Pancreas (tissue), 10 donors: ENCODE results near the gene KDM4B. TPM values are rescaled to one million over a fixed set of nuclear protein-coding genes. Genes with fewer than 3 reads are reported as not detected.

Source experiments
- ATAC-seq, 4 donors: fragments of 200-7000 bp; cut with Tn5 transposase; one replicate each; pipeline versions ENCODE4 v1.8.0 to v1.9.1; 2020; ENCODE audit warnings: mild to moderate bottlenecking in 4 of 4, moderate library complexity in 4 of 4
- DNase-seq, 6 donors: peaks; one replicate each; pipeline ENCODE4 v3.0.0-alpha.2; 2020
- FAIRE-seq: peaks from 2 replicates; lab custom pipeline; 2012; peaks lifted over from hg19 to GRCh38; lab: Jason Lieb, UNC
- H3K27ac ChIP-seq, 4 donors: fragments of 200-600 bp; sonication (generic); 1 replicate in 3 of 4; 2 replicates in 1 of 4; pipeline versions ENCODE4 v1.5.0 to v1.8.0; 2020
- H3K27me3 ChIP-seq, 4 donors: fragments of 200-600 bp; one replicate each; pipeline ENCODE4 v1.8.0; 2021
- H3K36me3 ChIP-seq, 3 donors: fragments of 200-600 bp; sonication (generic) in 1 of 3; one replicate each; pipeline versions ENCODE4 v1.5.0 to v1.8.0; 2020 to 2021
- H3K4me1 ChIP-seq, 3 donors: fragments of 200-600 bp; one replicate each; pipeline ENCODE4 v1.8.0; 2021
- H3K4me3 ChIP-seq, 4 donors: fragments of 200-600 bp; sonication (generic) in 2 of 4; one replicate each; pipeline versions ENCODE4 v1.5.0 to v1.8.0; 2020 to 2021
- H3K9me3 ChIP-seq, 4 donors: fragments of 200-600 bp; one replicate each; pipeline ENCODE4 v1.8.0; 2021
- WGBS, 2 donors: extraction: QIAGEN DNeasy Blood & Tissue Kit; methylation state at CpG; one replicate each; pipeline ENCODE4 v1.1.7; 2013; 5-methylcytosine and 5-hydroxymethylcytosine counted together
- intact Hi-C, 3 donors: fragments of 100-400 bp; cut with DNase I; formaldehyde crosslinking; loops; one replicate each; pipeline versions ENCODE4 v1.11.1 to v1.14.2; 2022
- polyA plus RNA-seq, 2 donors: library from polyadenylated mRNA; stranded (reverse); fragments of 200-250 nt; gene quantifications; one replicate each; pipeline ENCODE4 v1.2.3, GENCODE V29; 2013
- total RNA-seq, 6 donors: library from RNA; stranded (reverse); fragmentation: NEBNext Ultra II Directional in 4 of 6; extraction: Animal tissue kit (Norgen Biotek cat#: 25700) in 4 of 6; gene quantifications; one replicate each; pipeline versions ENCODE4 v1.2.1 to v1.2.4, GENCODE V29; 2021 to 2023
- TF ChIP-seq, protein P1 (sequence below), 4 donors: fragments of 200-600 bp; sonication (generic) in 3 of 4; IDR thresholded peaks; one replicate each; pipeline versions ENCODE4 v1.5.0 to v1.8.0; 2021; ENCODE audit warnings: antibody characterized with exemption in 4 of 4
- donor health status: healthy with polysubstance abuse.
- donor health status: DM: no; HTN: no; CAD: no; lungs with moderate emphysema.
- donor health status: DM: no; HTN: no; CAD: no.
- donor health status: control.
- donor health status: control.
- donor health status: Bipolar disorder and iron deficiency.
- donor health status: DM: yes; HTN: yes; CAD: no.
- donor health status: DM: no; HTN: no; CAD: no.
- donor health status: DM: no; HTN: no; CAD: no.
- donor health status: DM: yes; HTN: yes; CAD: no.

Gene KDM4B
- total and polyA plus RNA-seq, 8 donors = 13.8 to 24.0 (median 18.5) TPM

DNA sequence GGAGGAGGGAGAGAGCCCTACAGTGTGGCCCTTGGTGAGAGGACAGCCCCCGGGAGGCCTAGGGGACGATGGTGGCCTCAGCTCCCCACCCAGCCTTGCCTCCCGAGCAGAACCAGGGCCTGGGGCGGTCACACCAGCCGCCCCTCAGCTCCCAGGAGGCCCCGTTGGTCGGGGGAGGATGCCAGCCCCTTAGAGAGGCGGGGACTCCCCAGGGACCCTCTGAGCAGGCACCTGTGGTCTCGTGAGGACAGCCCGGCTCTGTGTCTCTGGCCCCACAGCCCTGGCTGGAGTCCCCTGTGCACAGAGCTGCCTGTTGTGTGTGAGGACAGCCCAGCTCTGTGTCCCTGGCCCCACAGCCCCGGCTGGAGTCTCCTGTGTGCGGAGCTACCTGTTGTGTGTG, 158.8 kb downstream of the KDM4B start:
- ATAC-seq (peak in 3 of 4 donors; percentile 5 to 21 (median 15)), FAIRE-seq (no peak), DNase-seq (no peak)
- Histone ChIP-seq H3K27me3 (no peaks in the 10 kb centered on the region), H3K4me1 (peaks cover 34 to 45% (median 44%) of the 10 kb centered on the region in 3 donors), H3K4me3 (no peak overlapping the region), H3K9me3 (no peaks in the 10 kb centered on the region), H3K36me3 (peaks cover 0 to 8% (median 0%) of the 10 kb centered on the region in 3 donors), H3K27ac (peak overlapping the region; percentile 57 to 86 (median 70))
- intact Hi-C loops = no loop called here
- WGBS, 2 donors = 64 to 66% methylated on average over 10 to 12 of the region's 12 CpGs
- TF ChIP-seq, protein P1, sequence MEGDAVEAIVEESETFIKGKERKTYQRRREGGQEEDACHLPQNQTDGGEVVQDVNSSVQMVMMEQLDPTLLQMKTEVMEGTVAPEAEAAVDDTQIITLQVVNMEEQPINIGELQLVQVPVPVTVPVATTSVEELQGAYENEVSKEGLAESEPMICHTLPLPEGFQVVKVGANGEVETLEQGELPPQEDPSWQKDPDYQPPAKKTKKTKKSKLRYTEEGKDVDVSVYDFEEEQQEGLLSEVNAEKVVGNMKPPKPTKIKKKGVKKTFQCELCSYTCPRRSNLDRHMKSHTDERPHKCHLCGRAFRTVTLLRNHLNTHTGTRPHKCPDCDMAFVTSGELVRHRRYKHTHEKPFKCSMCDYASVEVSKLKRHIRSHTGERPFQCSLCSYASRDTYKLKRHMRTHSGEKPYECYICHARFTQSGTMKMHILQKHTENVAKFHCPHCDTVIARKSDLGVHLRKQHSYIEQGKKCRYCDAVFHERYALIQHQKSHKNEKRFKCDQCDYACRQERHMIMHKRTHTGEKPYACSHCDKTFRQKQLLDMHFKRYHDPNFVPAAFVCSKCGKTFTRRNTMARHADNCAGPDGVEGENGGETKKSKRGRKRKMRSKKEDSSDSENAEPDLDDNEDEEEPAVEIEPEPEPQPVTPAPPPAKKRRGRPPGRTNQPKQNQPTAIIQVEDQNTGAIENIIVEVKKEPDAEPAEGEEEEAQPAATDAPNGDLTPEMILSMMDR (IDR thresholded peaks at IDR 0.05) = no peak

DNA sequence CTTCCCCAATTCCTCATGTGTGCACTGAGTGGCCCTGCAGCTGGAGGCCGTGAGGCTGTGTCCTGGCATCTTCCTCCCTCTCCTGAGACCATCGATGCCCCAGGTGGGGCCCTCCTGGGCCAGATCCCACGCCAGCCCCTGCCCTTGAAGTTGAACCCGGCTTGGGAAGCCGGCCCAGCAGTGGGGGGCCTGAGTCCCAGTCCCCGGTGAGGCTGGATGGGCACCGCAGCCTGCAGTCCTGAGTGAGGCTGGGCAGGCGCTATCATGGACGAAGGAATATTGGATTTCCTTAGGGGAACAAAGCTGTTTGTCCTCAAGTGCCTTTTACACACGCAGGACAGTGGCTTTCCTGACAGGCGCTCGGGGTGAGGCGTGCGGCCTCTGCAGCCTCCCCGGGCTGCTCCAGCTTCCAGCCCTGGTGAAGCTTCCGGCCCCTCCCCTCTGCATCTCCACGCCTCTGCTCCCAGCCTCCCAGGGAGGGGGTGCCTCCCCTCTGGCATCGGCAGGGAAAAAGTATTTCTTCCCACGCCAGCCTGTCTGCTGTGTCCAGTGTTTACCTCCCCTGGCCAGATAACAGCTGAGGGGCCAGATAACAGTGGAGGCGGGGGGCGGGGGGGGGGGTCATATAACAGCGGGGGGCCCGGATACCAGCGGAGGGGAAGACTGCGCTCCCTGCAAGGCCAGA, 159.5 kb downstream of the KDM4B start:
- Histone ChIP-seq H3K4me3 (no peak overlapping the region), H3K4me1 (peaks cover 34 to 45% (median 44%) of the 10 kb centered on the region in 3 donors), H3K27me3 (no peaks in the 10 kb centered on the region), H3K27ac (peak overlapping the region; percentile 57 to 86 (median 70)), H3K36me3 (peaks cover 0 to 1% (median 0%) of the 10 kb centered on the region in 3 donors), H3K9me3 (no peaks in the 10 kb centered on the region)
- ATAC-seq (peak; percentile 82 to 91 (median 88)), DNase-seq (peak; percentile 81 to 96 (median 93)), FAIRE-seq (no peak)
- 14 to 15% methylated on average over 24 to 25 of the region's 25 CpGs for WGBS, 2 donors
- TF ChIP-seq, protein P1 (IDR thresholded peaks at IDR 0.05) = no peak
- intact Hi-C loops = no loop called here

DNA sequence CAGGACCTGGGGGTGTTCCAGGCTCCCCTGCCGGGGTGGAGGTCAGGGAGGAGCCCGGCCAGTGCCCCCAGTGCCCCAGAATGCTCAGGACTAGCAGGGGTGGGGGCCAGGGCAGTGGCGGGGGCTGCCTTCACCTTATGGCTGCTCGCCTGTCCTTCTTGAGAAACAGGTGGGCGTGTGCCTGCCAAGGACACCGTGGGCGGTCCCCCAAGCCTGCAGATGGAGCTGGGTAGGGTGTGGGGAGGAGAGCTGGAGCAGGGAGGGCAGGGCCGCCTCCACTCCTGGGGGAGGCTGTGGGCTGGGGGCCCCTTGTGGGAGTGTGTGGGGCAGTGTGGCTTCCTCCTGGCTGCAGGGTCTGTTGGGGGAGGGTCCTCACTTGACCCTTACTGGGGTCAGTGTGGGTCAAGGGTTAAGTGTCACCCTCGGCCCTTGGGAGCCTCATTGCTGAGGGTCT, 160.1 kb downstream of the KDM4B start:
- FAIRE-seq (no peak), ATAC-seq (peak; percentile 59 to 77 (median 70)), DNase-seq (peak; percentile 71 to 91 (median 83))
- H3K27me3 ChIP-seq = no peaks in the 10 kb centered on the region
- no peak overlapping the region for H3K4me3 ChIP-seq
- H3K36me3 ChIP-seq = peaks cover 0 to 1% (median 0%) of the 10 kb centered on the region in 3 donors
- no peaks in the 10 kb centered on the region for H3K9me3 ChIP-seq
- peak overlapping the region; percentile 28 to 86 (median 65) for H3K27ac ChIP-seq
- intact Hi-C loops = no loop called here
- H3K4me1 ChIP-seq = peaks cover 34 to 45% (median 44%) of the 10 kb centered on the region in 3 donors
- TF ChIP-seq, protein P1 (IDR thresholded peaks at IDR 0.05) = no peak
- 12 to 13% methylated on average over 9 of the region's 9 CpGs for WGBS, 2 donors

DNA sequence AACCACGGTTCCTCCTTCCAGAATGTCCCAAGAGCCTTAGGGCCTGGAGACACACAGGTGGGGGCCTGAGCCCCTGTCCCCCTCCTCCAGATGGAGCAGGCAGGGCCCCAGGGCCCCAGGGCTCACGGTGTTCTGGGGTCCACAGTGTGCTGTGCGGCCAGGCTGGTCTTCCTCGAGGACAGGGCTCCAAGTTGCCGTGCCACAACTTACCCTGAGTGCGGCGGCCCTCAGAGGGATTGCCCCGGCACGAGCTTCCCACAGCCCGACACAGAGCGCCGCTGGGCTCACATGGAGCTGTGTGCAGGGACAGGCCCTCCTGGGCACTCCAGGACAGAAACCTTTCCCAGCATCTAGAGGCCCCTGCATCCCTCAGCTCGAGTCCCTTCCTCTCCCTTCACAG, 160.8 kb downstream of the KDM4B start:
- TF ChIP-seq, protein P1 (IDR thresholded peaks at IDR 0.05) = no peak
- peaks cover 34 to 45% (median 44%) of the 10 kb centered on the region in 3 donors for H3K4me1 ChIP-seq
- intact Hi-C loops = no loop called here
- H3K9me3 ChIP-seq = no peaks in the 10 kb centered on the region
- no peak for DNase-seq
- peaks cover 0 to 9% (median 0%) of the 10 kb centered on the region in 3 donors for H3K36me3 ChIP-seq
- no peaks in the 10 kb centered on the region for H3K27me3 ChIP-seq
- FAIRE-seq = no peak
- 92 to 93% methylated on average over 12 to 13 of the region's 13 CpGs for WGBS, 2 donors
- no peak overlapping the region for H3K4me3 ChIP-seq
- peak overlapping the region; percentile 28 to 86 (median 65) for H3K27ac ChIP-seq
- ATAC-seq = no peak
